GM12873 (cell line): ENCODE results near the gene CPO.

Experiments used
- TF ChIP-seq, protein P1 (sequence below): IDR thresholded peaks from 2 replicates; pipeline ENCODE4 v1.5.1; 2012; ENCODE audit warnings: low read depth, mild to moderate bottlenecking, moderate library complexity, low read length, control low read depth; ENCODE audit not compliant: insufficient read depth; ENCODE audit errors: missing control alignments

Gene CPO

DNA sequence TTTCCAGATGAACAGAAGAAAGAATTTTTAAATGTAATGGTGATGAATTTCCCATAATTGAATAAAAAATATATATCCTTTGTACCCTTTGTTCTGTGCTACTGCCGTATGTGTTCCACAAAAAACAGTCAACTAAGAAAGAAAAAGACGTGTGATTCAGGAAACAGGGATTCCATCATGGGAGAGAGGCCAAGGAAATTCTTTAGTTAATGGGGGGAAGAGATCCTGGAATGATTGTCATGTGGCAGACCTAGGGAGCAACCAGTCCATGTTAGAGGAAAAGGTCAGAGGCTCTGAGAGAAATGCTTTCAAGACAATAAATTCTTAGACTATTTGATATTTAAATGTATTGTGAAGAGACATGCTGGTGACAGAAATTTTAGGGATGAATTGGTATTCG, 76.6 kb downstream of the CPO start:
- TF ChIP-seq, protein P1, sequence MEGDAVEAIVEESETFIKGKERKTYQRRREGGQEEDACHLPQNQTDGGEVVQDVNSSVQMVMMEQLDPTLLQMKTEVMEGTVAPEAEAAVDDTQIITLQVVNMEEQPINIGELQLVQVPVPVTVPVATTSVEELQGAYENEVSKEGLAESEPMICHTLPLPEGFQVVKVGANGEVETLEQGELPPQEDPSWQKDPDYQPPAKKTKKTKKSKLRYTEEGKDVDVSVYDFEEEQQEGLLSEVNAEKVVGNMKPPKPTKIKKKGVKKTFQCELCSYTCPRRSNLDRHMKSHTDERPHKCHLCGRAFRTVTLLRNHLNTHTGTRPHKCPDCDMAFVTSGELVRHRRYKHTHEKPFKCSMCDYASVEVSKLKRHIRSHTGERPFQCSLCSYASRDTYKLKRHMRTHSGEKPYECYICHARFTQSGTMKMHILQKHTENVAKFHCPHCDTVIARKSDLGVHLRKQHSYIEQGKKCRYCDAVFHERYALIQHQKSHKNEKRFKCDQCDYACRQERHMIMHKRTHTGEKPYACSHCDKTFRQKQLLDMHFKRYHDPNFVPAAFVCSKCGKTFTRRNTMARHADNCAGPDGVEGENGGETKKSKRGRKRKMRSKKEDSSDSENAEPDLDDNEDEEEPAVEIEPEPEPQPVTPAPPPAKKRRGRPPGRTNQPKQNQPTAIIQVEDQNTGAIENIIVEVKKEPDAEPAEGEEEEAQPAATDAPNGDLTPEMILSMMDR = no peak
